Measurements from ENCODE around the gene ALAD.

GRCh38 chr9:113431191-113431590, 30.1 kb upstream of the ALAD start:
- TF ChIP-seq CTCF (IDR thresholded peaks at IDR 0.05) (no peak), POLR2A (IDR thresholded peaks at IDR 0.05) (no peak)
